Nephron progenitor cell (in vitro differentiated cells): ENCODE measurements around the gene AP3B2.
"Not testable (repeated sequence)": the region's sequence is repeated elsewhere in the genome, so short reads cannot be mapped to it uniquely, and the experiment has no call there.

Experiments
- DNase-seq: peaks from one replicate; pipeline ENCODE4 v3.0.0; 2021
- H3K27ac Mint-ChIP-seq: 2 replicates; pipeline ENCODE4 v1.8.0; 2021; ENCODE audit warnings: mild to moderate bottlenecking, moderate library complexity, mixed read lengths
- H3K27me3 Mint-ChIP-seq: 2 replicates; pipeline ENCODE4 v1.8.0; 2021; ENCODE audit warnings: mild to moderate bottlenecking, low read depth, mixed read lengths; ENCODE audit not compliant: poor library complexity
- H3K36me3 Mint-ChIP-seq: 2 replicates; pipeline ENCODE4 v1.8.0; 2021; ENCODE audit warnings: low read depth, mixed read lengths
- H3K4me1 Mint-ChIP-seq: 2 replicates; pipeline ENCODE4 v1.8.0; 2021; ENCODE audit warnings: mixed read lengths
- H3K4me3 Mint-ChIP-seq: 2 replicates; pipeline ENCODE4 v1.8.0; 2021; ENCODE audit warnings: mild to moderate bottlenecking, moderate library complexity, mixed read lengths
- H3K9me3 Mint-ChIP-seq: 2 replicates; pipeline ENCODE4 v1.8.0; 2021; ENCODE audit warnings: mild to moderate bottlenecking, moderate library complexity, mixed read lengths
- CTCF ChIP-seq: fragments of 200-600 bp; sonication (generic); IDR thresholded peaks from 2 replicates; pipeline ENCODE4 v1.5.0; 2021; ENCODE audit warnings: antibody characterized with exemption

AP3B2 gene

GRCh38 chr15:82709081-82709420 lies 624 bp downstream of the AP3B2 start:
- no peak for TF ChIP-seq CTCF
- DNase-seq, result no peak
- H3K4me3 Mint-ChIP-seq, result no peak overlapping the region

GRCh38 chr15:82705856-82706255 lies 3.8 kb downstream of the AP3B2 start:
- H3K27ac Mint-ChIP-seq, H3K36me3 Mint-ChIP-seq, H3K4me1 Mint-ChIP-seq, DNase-seq, H3K27me3 Mint-ChIP-seq, H3K4me3 Mint-ChIP-seq, H3K9me3 Mint-ChIP-seq: not testable (repeated sequence)

More at GRCh38 chr15:82709081-82709420, 624 bp downstream of the AP3B2 start:
- Mint-ChIP-seq H3K27me3 (peaks cover 20% of the 10 kb centered on the region), H3K4me1 (peaks cover 6% of the 10 kb centered on the region), H3K27ac (no peak overlapping the region), H3K9me3 (no peaks in the 10 kb centered on the region), H3K36me3 (no peaks in the 10 kb centered on the region)

- H3K27ac Mint-ChIP-seq, result peak overlapping the region; percentile 72
- H3K4me3 Mint-ChIP-seq, result no peak overlapping the region
- H3K36me3 Mint-ChIP-seq, result no peaks in the 10 kb centered on the region
- DNase-seq, result peak; percentile 76
- no peak for TF ChIP-seq CTCF
- no peaks in the 10 kb centered on the region for H3K9me3 Mint-ChIP-seq
- no peaks in the 10 kb centered on the region for H3K27me3 Mint-ChIP-seq
- peaks cover 33% of the 10 kb centered on the region for H3K4me1 Mint-ChIP-seq
These were observed 9.9 kb downstream of the AP3B2 start for GRCh38 chr15:82699726-82700125.

- Mint-ChIP-seq H3K36me3 (no peaks in the 10 kb centered on the region), H3K4me3 (peak overlapping the region; percentile 17), H3K4me1 (peaks cover 33% of the 10 kb centered on the region), H3K9me3 (no peaks in the 10 kb centered on the region), H3K27me3 (peaks cover 5% of the 10 kb centered on the region), H3K27ac (peak overlapping the region; percentile 38)
- TF ChIP-seq CTCF, result no peak
- peak; percentile 10 for DNase-seq
These were observed 10.8 kb downstream of the AP3B2 start for GRCh38 chr15:82698711-82699345.

- no peak for TF ChIP-seq CTCF
- H3K36me3 Mint-ChIP-seq, result no peaks in the 10 kb centered on the region
- peaks cover 5% of the 10 kb centered on the region for H3K27me3 Mint-ChIP-seq
- no peak overlapping the region for H3K27ac Mint-ChIP-seq
- H3K4me1 Mint-ChIP-seq, result peaks cover 33% of the 10 kb centered on the region
- no peaks in the 10 kb centered on the region for H3K9me3 Mint-ChIP-seq
- no peak for DNase-seq
- H3K4me3 Mint-ChIP-seq, result peak overlapping the region; percentile 13
These were observed 11.8 kb downstream of the AP3B2 start for GRCh38 chr15:82697735-82698407.

- H3K36me3 Mint-ChIP-seq, result no peaks in the 10 kb centered on the region
- TF ChIP-seq CTCF, result no peak
- DNase-seq, result no peak
- peaks cover 9% of the 10 kb centered on the region for H3K27me3 Mint-ChIP-seq
- H3K4me3 Mint-ChIP-seq, result no peak overlapping the region
- H3K4me1 Mint-ChIP-seq, result peaks cover 2% of the 10 kb centered on the region
- no peak overlapping the region for H3K27ac Mint-ChIP-seq
- H3K9me3 Mint-ChIP-seq, result no peaks in the 10 kb centered on the region
These were observed 17.5 kb downstream of the AP3B2 start for GRCh38 chr15:82692171-82692570.
